K562 (cell line): ENCODE measurements around the gene GABARAPL2. TPM values are rescaled to one million over a fixed set of nuclear protein-coding genes. Genes with fewer than 3 reads are reported as not detected.

Experiments used
- MAFK ChIP-seq: IDR thresholded peaks from 2 replicates; pipeline ENCODE4 v1.6.1; 2011; ENCODE audit warnings: low read length, improper control_type of control experiment
- MGA ChIP-seq: fragments of 450-650 bp; IDR thresholded peaks from 2 replicates; pipeline ENCODE4 v1.6.1; 2016; ENCODE audit warnings: mild to moderate bottlenecking, moderate library complexity
- MTA1 ChIP-seq: fragments of 450-650 bp; IDR thresholded peaks from 2 replicates; pipeline ENCODE4 v1.6.1; 2017; ENCODE audit warnings: borderline replicate concordance
- NCOR1 ChIP-seq: fragments of 450-650 bp; IDR thresholded peaks from 2 replicates; pipeline ENCODE4 v1.6.1; 2016; ENCODE audit warnings: mild to moderate bottlenecking, moderate library complexity
- NFATC3 ChIP-seq: fragments of 450-650 bp; IDR thresholded peaks from 2 replicates; pipeline ENCODE4 v1.6.1; 2017; ENCODE audit warnings: mild to moderate bottlenecking
- SLC30A9 ChIP-seq: fragments of 250-450 bp; sonication (Bioruptor Pico); IDR thresholded peaks from 2 replicates; pipeline ENCODE4 v1.8.0; 2022; ENCODE audit warnings: mild to moderate bottlenecking, moderate library complexity
- SP1 ChIP-seq: sonication (generic); formaldehyde crosslinking; IDR thresholded peaks from 2 replicates; pipeline ENCODE4 v1.8.1; 2022; ENCODE audit warnings: mild to moderate bottlenecking, missing genetic modification reagents
- THRAP3 ChIP-seq: fragments of 450-650 bp; IDR thresholded peaks from 2 replicates; pipeline ENCODE4 v1.6.1; 2016; ENCODE audit warnings: mild to moderate bottlenecking, inconsistent platforms, borderline replicate concordance
- ZC3H11A ChIP-seq: IDR thresholded peaks from 2 replicates; pipeline ENCODE4 v1.6.1; 2012; ENCODE audit warnings: low read depth, low read length, improper control_type of control experiment
- ZNF12 ChIP-seq: sonication (generic); formaldehyde crosslinking; IDR thresholded peaks from 2 replicates; pipeline ENCODE4 v1.4.0; 2020; ENCODE audit warnings: mild to moderate bottlenecking, missing genetic modification reagents
- ZNF75A ChIP-seq: fragments of 450-650 bp; formaldehyde crosslinking; IDR thresholded peaks from 2 replicates; pipeline ENCODE4 v1.4.0; 2020; ENCODE audit warnings: mild to moderate bottlenecking
- polyA plus RNA-seq, 8 experiments: library from polyadenylated mRNA; depleted of rRNA in 4 of 8; stranded (reverse) in 5 of 8; unstranded in 3 of 8; fragments of >200 nt; fragmentation: Nextera tagmentation in 2 of 8; fragmentation: Illumina TruSeq in 1 of 8; extraction: Ambion mirVana in 2 of 8; extraction: Trizol in 1 of 8; gene quantifications; 2 replicates each; pipeline versions ENCODE4 v1.2.1 to v1.2.3, GENCODE V29; 2011 to 2014; ENCODE audit warnings: inconsistent platforms in 1 of 8, missing spikeins in 1 of 8
- total RNA-seq, 7 experiments: library from RNA; depleted of rRNA in 6 of 7; stranded (reverse); fragments of >200 nt in 6 of 7; fragmentation: Illumina TruSeq in 2 of 7; extraction: Trizol in 2 of 7; gene quantifications; 2 replicates each; pipeline versions ENCODE4 v1.2.1 to v1.2.3, GENCODE V29; 2011 to 2021; ENCODE audit warnings: low replicate concordance in 1 of 7
- TF ChIP-seq, protein P1 (sequence below): fragments of 450-650 bp; IDR thresholded peaks from 2 replicates; pipeline ENCODE4 v1.6.1; 2014; ENCODE audit warnings: low read depth, mild to moderate bottlenecking, moderate library complexity, borderline replicate concordance
- TF ChIP-seq, protein P2 (sequence below): fragments of 450-650 bp; formaldehyde crosslinking; IDR thresholded peaks from 2 replicates; pipeline ENCODE4 v1.4.0; 2020; ENCODE audit warnings: mild to moderate bottlenecking, moderate library complexity

GABARAPL2 gene
- total and polyA plus RNA-seq, 9 of the 15 experiments (the other 6 are each of a cell fraction or from before 2014, with no cell fraction given), result 42.1 to 288 (median 91.8) TPM

DNA sequence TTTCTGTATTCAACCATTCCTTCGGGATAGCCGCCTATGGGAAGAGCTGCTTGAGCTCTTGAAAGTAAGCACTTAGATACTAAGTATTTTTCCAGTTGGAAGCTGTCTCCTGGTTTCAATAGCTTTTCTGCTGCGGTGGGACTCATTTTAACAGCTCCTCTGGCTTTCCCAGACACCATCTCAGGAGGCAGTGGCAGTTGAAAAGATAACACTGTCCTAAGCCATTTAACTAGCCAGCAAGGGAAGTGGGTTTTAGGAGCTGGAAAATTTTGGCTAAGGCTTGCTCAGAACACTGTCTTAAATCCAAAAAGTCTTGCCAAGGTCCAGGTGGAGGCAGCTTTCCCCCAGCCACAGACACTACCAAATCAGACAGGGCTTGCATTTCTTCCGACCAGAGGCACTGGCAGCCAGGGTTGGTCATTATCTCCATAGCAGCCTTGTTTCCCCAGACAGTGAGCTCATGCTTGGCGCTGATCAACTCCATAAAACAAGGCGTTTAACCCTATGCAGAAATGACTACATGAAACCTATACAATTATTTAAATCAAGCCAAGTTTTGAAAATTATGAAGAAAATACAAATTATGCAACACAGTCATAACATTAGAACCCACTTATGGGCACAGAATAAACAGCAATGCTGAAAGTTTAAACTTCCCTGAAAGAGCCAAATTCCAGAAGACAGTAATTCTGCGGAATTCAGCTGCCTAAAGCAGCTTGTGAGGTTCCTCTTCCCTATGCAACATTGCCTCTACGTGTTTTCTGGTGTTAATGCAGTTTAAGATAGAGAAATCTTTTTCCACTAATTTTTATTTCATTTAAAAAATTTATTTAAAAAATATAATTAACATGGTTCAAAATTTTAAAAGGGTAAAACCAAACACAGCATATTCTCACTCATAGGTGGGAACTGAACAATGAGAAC is 25.0 kb downstream of the GABARAPL2 start (continued):
- no peak for TF ChIP-seq MGA
- TF ChIP-seq ZNF12 (CRISPR knock-in tag), result no peak
- no peak for TF ChIP-seq SLC30A9 (CRISPR knock-in tag)
- TF ChIP-seq ZNF75A, result 0 out of 2 replicates have a peak, but pooled peaks have one; percentile 41
- TF ChIP-seq NFATC3, result no peak
- TF ChIP-seq NCOR1, result 0 out of 2 replicates have a peak, but pooled peaks have one; percentile 20
- TF ChIP-seq MAFK, result no peak
- TF ChIP-seq SP1 (CRISPR knock-in tag), result no peak
- TF ChIP-seq, protein P1, sequence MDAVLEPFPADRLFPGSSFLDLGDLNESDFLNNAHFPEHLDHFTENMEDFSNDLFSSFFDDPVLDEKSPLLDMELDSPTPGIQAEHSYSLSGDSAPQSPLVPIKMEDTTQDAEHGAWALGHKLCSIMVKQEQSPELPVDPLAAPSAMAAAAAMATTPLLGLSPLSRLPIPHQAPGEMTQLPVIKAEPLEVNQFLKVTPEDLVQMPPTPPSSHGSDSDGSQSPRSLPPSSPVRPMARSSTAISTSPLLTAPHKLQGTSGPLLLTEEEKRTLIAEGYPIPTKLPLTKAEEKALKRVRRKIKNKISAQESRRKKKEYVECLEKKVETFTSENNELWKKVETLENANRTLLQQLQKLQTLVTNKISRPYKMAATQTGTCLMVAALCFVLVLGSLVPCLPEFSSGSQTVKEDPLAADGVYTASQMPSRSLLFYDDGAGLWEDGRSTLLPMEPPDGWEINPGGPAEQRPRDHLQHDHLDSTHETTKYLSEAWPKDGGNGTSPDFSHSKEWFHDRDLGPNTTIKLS, result no peak
- TF ChIP-seq THRAP3, result no peak
- no peak for TF ChIP-seq MTA1
- TF ChIP-seq, protein P2, sequence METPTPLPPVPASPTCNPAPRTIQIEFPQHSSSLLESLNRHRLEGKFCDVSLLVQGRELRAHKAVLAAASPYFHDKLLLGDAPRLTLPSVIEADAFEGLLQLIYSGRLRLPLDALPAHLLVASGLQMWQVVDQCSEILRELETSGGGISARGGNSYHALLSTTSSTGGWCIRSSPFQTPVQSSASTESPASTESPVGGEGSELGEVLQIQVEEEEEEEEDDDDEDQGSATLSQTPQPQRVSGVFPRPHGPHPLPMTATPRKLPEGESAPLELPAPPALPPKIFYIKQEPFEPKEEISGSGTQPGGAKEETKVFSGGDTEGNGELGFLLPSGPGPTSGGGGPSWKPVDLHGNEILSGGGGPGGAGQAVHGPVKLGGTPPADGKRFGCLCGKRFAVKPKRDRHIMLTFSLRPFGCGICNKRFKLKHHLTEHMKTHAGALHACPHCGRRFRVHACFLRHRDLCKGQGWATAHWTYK (CRISPR knock-in tag), result peak; percentile 62; the same call in 1 of the 2 replicates
- no peak for TF ChIP-seq ZC3H11A
